NCI-H2196 (cell line): Measurements from ENCODE around the gene GRID1.

ENCODE experiments used
- DNase-seq: peaks from one replicate; lab custom pipeline; 2025; ENCODE audit not compliant: unreplicated experiment; lab: John Stamatoyannopoulos, UW

The GRID1 gene

GRCh38 chr10:86281396-86281795 lies 85.2 kb downstream of the GRID1 start:
- no peak for DNase-seq

- no peak for DNase-seq
These were observed 97.3 kb downstream of the GRID1 start for GRCh38 chr10:86269332-86269731.

- no peak for DNase-seq
These were observed 99.1 kb downstream of the GRID1 start for GRCh38 chr10:86267286-86268195.

GRCh38 chr10:86266446-86267242 lies 100.0 kb downstream of the GRID1 start:
- no peak for DNase-seq

GRCh38 chr10:86265895-86266259 lies 100.7 kb downstream of the GRID1 start:
- DNase-seq: no peak

GRCh38 chr10:86265236-86265894 lies 101.2 kb downstream of the GRID1 start:
- DNase-seq: no peak

- DNase-seq: no peak
These were observed 101.9 kb downstream of the GRID1 start for GRCh38 chr10:86264481-86265231.

- DNase-seq: no peak
These were observed 102.7 kb downstream of the GRID1 start for GRCh38 chr10:86263907-86264306.

- DNase-seq: no peak
These were observed 103.4 kb downstream of the GRID1 start for GRCh38 chr10:86263209-86263608.

GRCh38 chr10:86262688-86263181 lies 103.9 kb downstream of the GRID1 start:
- no peak for DNase-seq

- DNase-seq: peak; percentile 2
These were observed 104.5 kb downstream of the GRID1 start for GRCh38 chr10:86261941-86262687.

- no peak for DNase-seq
These were observed 105.1 kb downstream of the GRID1 start for GRCh38 chr10:86261470-86261869.

GRCh38 chr10:86260564-86260963 lies 106.0 kb downstream of the GRID1 start:
- no peak for DNase-seq

GRCh38 chr10:86259901-86260562 lies 106.6 kb downstream of the GRID1 start:
- DNase-seq: no peak

- DNase-seq: no peak
These were observed 107.7 kb downstream of the GRID1 start for GRCh38 chr10:86258941-86259340.

GRCh38 chr10:86258499-86258898 lies 108.1 kb downstream of the GRID1 start:
- no peak for DNase-seq

- no peak for DNase-seq
These were observed 108.9 kb downstream of the GRID1 start for GRCh38 chr10:86257683-86258082.

- DNase-seq: no peak
These were observed 109.8 kb downstream of the GRID1 start for GRCh38 chr10:86256690-86257315.
